GM19463 (cell line): Measurements from ENCODE around the gene CLEC16A.
A peak's percentile ranks its signal among the peaks of the same experiment; 100 is the strongest.
"Not testable (repeated sequence)": the region's sequence is repeated elsewhere in the genome, so short reads cannot be mapped to it uniquely, and the experiment has no call there.

Source experiments
- ATAC-seq: cut with Tn5 transposase; IDR thresholded peaks from one replicate; pipeline ENCODE4 v1.9.1; 2021; ENCODE audit warnings: mild to moderate bottlenecking, moderate library complexity; ENCODE audit not compliant: unreplicated experiment

Gene CLEC16A

GRCh38 chr16:11092788-11093571, 148.6 kb downstream of the CLEC16A start:
- no peak for ATAC-seq

GRCh38 chr16:11093572-11094074, 149.3 kb downstream of the CLEC16A start:
- no peak for ATAC-seq

GRCh38 chr16:11094075-11094856, 149.9 kb downstream of the CLEC16A start:
- ATAC-seq = peak; percentile 82

GRCh38 chr16:11094857-11095565, 150.6 kb downstream of the CLEC16A start:
- no peak for ATAC-seq

GRCh38 chr16:11095935-11096334, 151.6 kb downstream of the CLEC16A start:
- ATAC-seq = no peak

- no peak for ATAC-seq
Observed at GRCh38 chr16:11097094-11097786, 152.9 kb downstream of the CLEC16A start.

GRCh38 chr16:11097787-11098167, 153.4 kb downstream of the CLEC16A start:
- ATAC-seq = no peak

- no peak for ATAC-seq
Observed at GRCh38 chr16:11098601-11099390, 154.4 kb downstream of the CLEC16A start.

- peak; percentile 20 for ATAC-seq
Observed at GRCh38 chr16:11099672-11100205, 155.4 kb downstream of the CLEC16A start.

- ATAC-seq = peak; percentile 65
Observed at GRCh38 chr16:11100239-11100750, 155.9 kb downstream of the CLEC16A start.

GRCh38 chr16:11101283-11101682, 156.9 kb downstream of the CLEC16A start:
- ATAC-seq = no peak

GRCh38 chr16:11101695-11102522, 157.5 kb downstream of the CLEC16A start:
- no peak for ATAC-seq

GRCh38 chr16:11102523-11102898, 158.1 kb downstream of the CLEC16A start:
- no peak for ATAC-seq

- ATAC-seq = not testable (repeated sequence)
Observed at GRCh38 chr16:11103301-11103700, 158.9 kb downstream of the CLEC16A start.

GRCh38 chr16:11104168-11105037, 160.0 kb downstream of the CLEC16A start:
- ATAC-seq = peak; percentile 10

GRCh38 chr16:11105038-11105903, 160.9 kb downstream of the CLEC16A start:
- peak; percentile 56 for ATAC-seq

GRCh38 chr16:11106726-11107125, 162.4 kb downstream of the CLEC16A start:
- ATAC-seq = no peak
